Measurements from ENCODE around the gene PLIN4.

DNA sequence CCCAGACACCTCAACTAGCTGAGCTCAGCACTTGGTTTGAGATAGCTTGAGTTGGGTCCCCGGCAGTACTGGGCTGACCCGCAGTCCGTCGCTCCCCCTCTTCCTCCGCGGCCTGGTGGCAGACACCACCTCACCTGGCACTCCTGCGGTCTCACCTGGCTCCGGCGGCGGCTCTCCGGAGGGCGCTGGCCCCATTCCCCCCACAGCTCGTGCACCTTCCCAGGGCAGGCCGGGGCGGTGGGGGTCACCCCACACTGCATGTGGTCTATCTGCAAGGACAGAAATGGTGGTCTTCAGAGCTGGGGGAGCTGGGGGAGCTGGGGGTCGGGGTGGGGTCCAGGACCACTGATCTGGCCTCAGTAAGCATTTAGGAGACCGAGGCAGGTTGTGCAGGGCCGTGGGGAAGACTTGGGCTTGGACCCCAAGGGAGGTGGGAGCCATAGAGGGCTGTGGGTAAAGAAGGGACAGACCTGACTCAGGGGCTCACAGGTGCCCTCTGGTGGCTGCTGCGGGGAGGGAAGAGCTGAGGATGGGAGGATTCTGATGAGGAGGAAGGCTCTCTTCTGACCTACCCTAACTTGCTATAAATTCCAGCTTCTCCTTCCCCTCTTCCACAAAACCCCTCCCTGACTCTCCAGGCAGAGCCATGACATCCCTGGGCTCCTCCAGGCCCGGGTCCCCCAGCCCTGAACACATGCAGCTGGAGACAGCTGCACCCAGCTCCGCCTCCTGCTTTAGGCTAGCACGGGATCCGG lies 6.7 kb upstream of the PLIN4 start:
- TF ChIP-seq CTCF (IDR thresholded peaks at IDR 0.05) (peak; percentile 43 to 66 (median 58)), POLR2A (IDR thresholded peaks at IDR 0.05) (no peak)
